Measurements from ENCODE around the gene CD28.

The CD28 gene

GRCh38 chr2:203679401-203679800 lies 27.0 kb upstream of the CD28 start:
- TF ChIP-seq POLR2A (IDR thresholded peaks at IDR 0.05; ENCODE audit: low read length): no peak
- TF ChIP-seq GATA1 (IDR thresholded peaks at IDR 0.05; ENCODE audit: low read depth, low read length): no peak

GRCh38 chr2:203681978-203682377 lies 24.5 kb upstream of the CD28 start:
- TF ChIP-seq POLR2A (IDR thresholded peaks at IDR 0.05; ENCODE audit: low read length) (no peak), GATA1 (IDR thresholded peaks at IDR 0.05; ENCODE audit: low read depth, low read length) (no peak)
- DNase-seq: no peak

More at GRCh38 chr2:203679401-203679800, 27.0 kb upstream of the CD28 start:
- no peak for DNase-seq

GRCh38 chr2:203682688-203683130 lies 23.7 kb upstream of the CD28 start:
- TF ChIP-seq GATA1 (IDR thresholded peaks at IDR 0.05; ENCODE audit: low read depth, low read length): no peak
- no peak for TF ChIP-seq POLR2A (IDR thresholded peaks at IDR 0.05; ENCODE audit: low read length)
- no peak for DNase-seq

- no peak for TF ChIP-seq POLR2A (IDR thresholded peaks at IDR 0.05; ENCODE audit: low read length)
- TF ChIP-seq GATA1 (IDR thresholded peaks at IDR 0.05; ENCODE audit: low read depth, low read length): no peak
- DNase-seq: no peak
These were observed 23.0 kb upstream of the CD28 start for GRCh38 chr2:203683421-203683820.

- TF ChIP-seq GATA1 (IDR thresholded peaks at IDR 0.05; ENCODE audit: low read depth, low read length) (no peak), POLR2A (IDR thresholded peaks at IDR 0.05; ENCODE audit: low read length) (no peak)
- no peak for DNase-seq
These were observed 22.4 kb upstream of the CD28 start for GRCh38 chr2:203683932-203684556.

GRCh38 chr2:203685081-203685621 lies 21.3 kb upstream of the CD28 start:
- TF ChIP-seq GATA1 (IDR thresholded peaks at IDR 0.05; ENCODE audit: low read depth, low read length): no peak
- TF ChIP-seq POLR2A (IDR thresholded peaks at IDR 0.05; ENCODE audit: low read length): no peak
- DNase-seq: no peak

GRCh38 chr2:203685789-203686420 lies 20.5 kb upstream of the CD28 start:
- no peak for TF ChIP-seq POLR2A (IDR thresholded peaks at IDR 0.05; ENCODE audit: low read length)

GRCh38 chr2:203687165-203687564 lies 19.3 kb upstream of the CD28 start:
- no peak for DNase-seq
- TF ChIP-seq GATA1 (IDR thresholded peaks at IDR 0.05; ENCODE audit: low read depth, low read length) (no peak), POLR2A (IDR thresholded peaks at IDR 0.05; ENCODE audit: low read length) (no peak)

More at GRCh38 chr2:203685789-203686420, 20.5 kb upstream of the CD28 start:
- no peak for DNase-seq

GRCh38 chr2:203688798-203689197 lies 17.6 kb upstream of the CD28 start:
- TF ChIP-seq GATA1 (IDR thresholded peaks at IDR 0.05; ENCODE audit: low read depth, low read length) (no peak), POLR2A (IDR thresholded peaks at IDR 0.05; ENCODE audit: low read length) (no peak)

GRCh38 chr2:203689426-203690116 lies 16.9 kb upstream of the CD28 start:
- TF ChIP-seq POLR2A (IDR thresholded peaks at IDR 0.05; ENCODE audit: low read length) (no peak), GATA1 (IDR thresholded peaks at IDR 0.05; ENCODE audit: low read depth, low read length) (no peak)
- DNase-seq: no peak

More at GRCh38 chr2:203688798-203689197, 17.6 kb upstream of the CD28 start:
- DNase-seq: no peak

GRCh38 chr2:203690117-203690431 lies 16.4 kb upstream of the CD28 start:
- DNase-seq: no peak
- TF ChIP-seq POLR2A (IDR thresholded peaks at IDR 0.05; ENCODE audit: low read length) (no peak), GATA1 (IDR thresholded peaks at IDR 0.05; ENCODE audit: low read depth, low read length) (no peak)

- TF ChIP-seq POLR2A (IDR thresholded peaks at IDR 0.05; ENCODE audit: low read length) (no peak), GATA1 (IDR thresholded peaks at IDR 0.05; ENCODE audit: low read depth, low read length) (no peak)
- no peak for DNase-seq
These were observed 15.9 kb upstream of the CD28 start for GRCh38 chr2:203690441-203691047.

GRCh38 chr2:203691149-203691548 lies 15.3 kb upstream of the CD28 start:
- DNase-seq: no peak
- TF ChIP-seq GATA1 (IDR thresholded peaks at IDR 0.05; ENCODE audit: low read depth, low read length) (no peak), POLR2A (IDR thresholded peaks at IDR 0.05; ENCODE audit: low read length) (no peak)

Data from erythroblast (primary cell).